Smooth muscle cell (in vitro differentiated cells): ENCODE results near the gene CNIH3. TPM values are rescaled to one million over a fixed set of nuclear protein-coding genes. Genes with fewer than 3 reads are reported as not detected.

Source experiments
- DNase-seq: peaks from one replicate; lab custom pipeline; 2025; ENCODE audit not compliant: unreplicated experiment; lab: John Stamatoyannopoulos, UW
- H2AFZ ChIP-seq: fragments of 200-600 bp; sonication (generic); 2 replicates; pipeline ENCODE4 v1.6.0; 2016; ENCODE audit warnings: antibody characterized with exemption, low read depth, mild to moderate bottlenecking
- H3F3A ChIP-seq: fragments of 200-600 bp; sonication (generic); 2 replicates; pipeline ENCODE4 v1.6.0; 2017; ENCODE audit warnings: antibody characterized with exemption, low read depth
- H3K27ac ChIP-seq: fragments of 200-600 bp; sonication (generic); 2 replicates; pipeline ENCODE4 v1.5.1; 2016; ENCODE audit warnings: low read depth, mild to moderate bottlenecking
- H3K27me3 ChIP-seq: fragments of 200-600 bp; sonication (generic); 2 replicates; pipeline ENCODE4 v1.6.1; 2016; ENCODE audit warnings: low read depth, mild to moderate bottlenecking
- H3K36me3 ChIP-seq: fragments of 200-600 bp; sonication (generic); 2 replicates; pipeline ENCODE4 v1.5.1; 2016; ENCODE audit warnings: low read depth
- H3K4me1 ChIP-seq: fragments of 200-600 bp; sonication (generic); 2 replicates; pipeline ENCODE4 v1.5.1; 2016; ENCODE audit warnings: low read depth
- H3K4me2 ChIP-seq: fragments of 200-600 bp; sonication (generic); 2 replicates; pipeline ENCODE4 v1.6.0; 2016; ENCODE audit warnings: mild to moderate bottlenecking
- H3K4me3 ChIP-seq: fragments of 200-600 bp; sonication (generic); 2 replicates; pipeline ENCODE4 v1.5.1; 2016; ENCODE audit warnings: mild to moderate bottlenecking
- H3K79me2 ChIP-seq: fragments of 200-600 bp; sonication (generic); 2 replicates; pipeline ENCODE4 v1.6.0; 2016; ENCODE audit warnings: low read depth, mild to moderate bottlenecking
- H3K9ac ChIP-seq: fragments of 200-600 bp; sonication (generic); 2 replicates; pipeline ENCODE4 v1.6.0; 2016; ENCODE audit warnings: low read depth
- H3K9me3 ChIP-seq: fragments of 200-600 bp; sonication (generic); replicated peaks from 2 replicates; pipeline ENCODE4 v1.5.1; 2016; ENCODE audit warnings: low read depth
- H4K20me1 ChIP-seq: fragments of 200-600 bp; sonication (generic); 2 replicates; pipeline ENCODE4 v1.6.0; 2016; ENCODE audit warnings: low read depth
- WGBS: methylation state at CpG from one replicate; pipeline ENCODE4 v1.1.7; 2016; ENCODE audit warnings: low lambda C conversion rate; 5-methylcytosine and 5-hydroxymethylcytosine counted together
- polyA plus RNA-seq: library from polyadenylated mRNA; unstranded; fragments of >200 nt; fragmentation: Nextera tagmentation; extraction: Ambion mirVana; gene quantifications from 2 replicates; pipeline ENCODE4 v1.2.1, GENCODE V29; 2016
- total RNA-seq: library from RNA; depleted of rRNA; stranded (reverse); fragments of >200 nt; gene quantifications from 2 replicates; pipeline ENCODE4 v1.2.3, GENCODE V29; 2014
- TF ChIP-seq, protein P1 (sequence below): fragments of 200-600 bp; sonication (generic); IDR thresholded peaks from 2 replicates; pipeline ENCODE4 v1.5.1; 2017; ENCODE audit warnings: borderline replicate concordance, mild to moderate bottlenecking, antibody characterized with exemption; ENCODE audit not compliant: insufficient read depth, poor library complexity, severe bottlenecking

Gene CNIH3
- total and polyA plus RNA-seq, 2 experiments from 2014 or later, result 6.6 to 8.0 TPM

DNA sequence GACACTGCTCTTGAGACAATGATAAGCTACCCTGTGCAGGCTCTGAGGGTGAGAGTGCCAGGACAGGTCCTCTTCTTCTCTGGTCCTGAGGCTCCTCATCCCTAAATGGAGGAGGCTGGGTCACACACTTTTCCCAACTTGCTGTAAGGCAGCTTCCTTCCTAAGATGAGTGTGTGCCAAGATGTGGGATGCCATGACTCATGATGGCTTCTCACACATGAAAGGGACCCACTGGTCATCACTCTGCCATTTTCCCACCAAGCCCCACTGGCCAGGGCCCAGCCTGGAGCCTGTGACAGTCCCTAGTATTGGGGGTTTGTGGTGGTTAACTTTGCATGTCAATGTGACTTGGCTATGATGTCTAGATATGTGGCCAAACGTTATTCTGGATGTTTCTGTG is 54.4 kb downstream of the CNIH3 start:
- Histone ChIP-seq H3K79me2 (no peaks in the 10 kb centered on the region), H3K27ac (no peak overlapping the region), H2AFZ (no peak overlapping the region), H3K27me3 (no peaks in the 10 kb centered on the region), H3K9ac (no peak overlapping the region), H4K20me1 (no peaks in the 10 kb centered on the region), H3F3A (no peaks in the 10 kb centered on the region), H3K4me3 (no peak overlapping the region), H3K9me3 (no peaks in the 10 kb centered on the region), H3K36me3 (no peaks in the 10 kb centered on the region), H3K4me2 (no peak overlapping the region), H3K4me1 (no peaks in the 10 kb centered on the region)
- 76% methylated on average over 1 of the region's 1 CpG for WGBS
- TF ChIP-seq, protein P1, sequence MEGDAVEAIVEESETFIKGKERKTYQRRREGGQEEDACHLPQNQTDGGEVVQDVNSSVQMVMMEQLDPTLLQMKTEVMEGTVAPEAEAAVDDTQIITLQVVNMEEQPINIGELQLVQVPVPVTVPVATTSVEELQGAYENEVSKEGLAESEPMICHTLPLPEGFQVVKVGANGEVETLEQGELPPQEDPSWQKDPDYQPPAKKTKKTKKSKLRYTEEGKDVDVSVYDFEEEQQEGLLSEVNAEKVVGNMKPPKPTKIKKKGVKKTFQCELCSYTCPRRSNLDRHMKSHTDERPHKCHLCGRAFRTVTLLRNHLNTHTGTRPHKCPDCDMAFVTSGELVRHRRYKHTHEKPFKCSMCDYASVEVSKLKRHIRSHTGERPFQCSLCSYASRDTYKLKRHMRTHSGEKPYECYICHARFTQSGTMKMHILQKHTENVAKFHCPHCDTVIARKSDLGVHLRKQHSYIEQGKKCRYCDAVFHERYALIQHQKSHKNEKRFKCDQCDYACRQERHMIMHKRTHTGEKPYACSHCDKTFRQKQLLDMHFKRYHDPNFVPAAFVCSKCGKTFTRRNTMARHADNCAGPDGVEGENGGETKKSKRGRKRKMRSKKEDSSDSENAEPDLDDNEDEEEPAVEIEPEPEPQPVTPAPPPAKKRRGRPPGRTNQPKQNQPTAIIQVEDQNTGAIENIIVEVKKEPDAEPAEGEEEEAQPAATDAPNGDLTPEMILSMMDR, result no peak
- no peak for DNase-seq

DNA sequence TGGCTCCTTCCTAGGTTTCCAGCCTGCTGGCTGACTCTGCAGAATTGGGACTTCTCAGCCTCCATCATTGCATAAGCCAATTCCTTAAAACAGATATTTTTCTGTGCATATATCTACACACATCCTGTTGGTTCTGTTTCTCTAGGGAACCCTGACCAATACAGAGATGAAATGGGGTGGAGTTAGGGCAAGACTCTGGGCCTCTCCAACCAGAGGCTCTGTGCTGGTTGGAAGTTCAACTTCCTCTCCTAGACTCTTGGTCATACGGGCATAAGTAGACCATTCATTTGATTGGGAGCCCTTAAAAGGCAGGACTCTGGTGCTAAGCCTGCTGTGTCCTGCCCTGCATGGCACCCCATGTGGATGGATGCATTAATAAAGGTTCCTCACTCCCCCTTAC is 55.0 kb downstream of the CNIH3 start:
- Histone ChIP-seq H3K4me3 (no peak overlapping the region), H4K20me1 (no peaks in the 10 kb centered on the region), H3K9me3 (no peaks in the 10 kb centered on the region), H3K4me1 (no peaks in the 10 kb centered on the region), H3F3A (no peaks in the 10 kb centered on the region), H3K9ac (no peak overlapping the region), H3K4me2 (no peak overlapping the region), H2AFZ (no peak overlapping the region), H3K79me2 (no peaks in the 10 kb centered on the region), H3K27me3 (no peaks in the 10 kb centered on the region), H3K27ac (no peak overlapping the region), H3K36me3 (no peaks in the 10 kb centered on the region)
- 100% methylated on average over 1 of the region's 1 CpG for WGBS
- DNase-seq, result no peak
- TF ChIP-seq, protein P1, result no peak

DNA sequence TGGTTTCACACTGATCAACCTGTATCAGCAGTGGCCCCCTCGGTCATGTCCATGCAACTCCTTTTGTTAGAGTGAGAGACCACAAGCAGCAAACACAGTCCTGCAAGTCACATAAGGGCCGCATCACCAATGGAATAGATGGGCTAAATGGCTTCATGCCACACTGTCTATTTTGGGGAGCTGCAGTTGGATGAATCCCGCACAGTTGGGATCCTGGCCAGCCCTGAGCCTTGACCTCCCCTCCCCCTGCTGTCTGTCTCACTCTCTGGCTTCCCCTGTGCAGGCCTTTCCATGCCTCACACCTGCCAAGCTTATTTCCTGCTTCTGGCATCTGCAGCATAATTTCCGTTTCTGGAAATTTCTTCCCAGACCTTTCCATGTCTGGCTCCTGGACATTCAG is 57.0 kb downstream of the CNIH3 start:
- H3K4me2 ChIP-seq, result no peak overlapping the region
- H2AFZ ChIP-seq, result no peak overlapping the region
- no peak overlapping the region for H3K9ac ChIP-seq
- no peaks in the 10 kb centered on the region for H3K36me3 ChIP-seq
- 87% methylated on average over 4 of the region's 4 CpGs for WGBS
- H3K9me3 ChIP-seq, result no peaks in the 10 kb centered on the region
- no peaks in the 10 kb centered on the region for H4K20me1 ChIP-seq
- no peaks in the 10 kb centered on the region for H3F3A ChIP-seq
- H3K4me3 ChIP-seq, result no peak overlapping the region
- TF ChIP-seq, protein P1, result no peak
- no peaks in the 10 kb centered on the region for H3K4me1 ChIP-seq
- no peaks in the 10 kb centered on the region for H3K79me2 ChIP-seq
- no peak for DNase-seq
- H3K27me3 ChIP-seq, result no peaks in the 10 kb centered on the region
- H3K27ac ChIP-seq, result no peak overlapping the region

DNA sequence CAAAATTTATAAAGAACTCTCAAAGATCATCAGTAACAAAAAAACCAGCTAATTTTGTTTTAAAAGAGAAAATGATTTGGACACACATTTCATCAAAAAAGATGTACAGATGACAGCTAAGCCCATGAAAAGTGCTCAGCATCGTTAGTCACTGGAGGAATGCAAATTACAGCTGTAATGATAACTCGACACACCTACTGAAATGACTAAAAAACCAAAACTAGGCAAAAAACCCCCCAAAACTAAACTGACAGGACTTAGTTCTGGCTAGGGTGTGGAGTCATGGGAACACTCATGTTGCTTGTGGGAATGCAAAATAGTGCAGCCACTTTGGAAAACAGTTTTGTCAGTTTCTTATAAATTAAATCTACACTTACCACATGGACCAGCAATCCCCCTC is 59.5 kb downstream of the CNIH3 start:
- no peaks in the 10 kb centered on the region for H3K27me3 ChIP-seq
- TF ChIP-seq, protein P1, result no peak
- no peaks in the 10 kb centered on the region for H3K4me1 ChIP-seq
- H3F3A ChIP-seq, result no peaks in the 10 kb centered on the region
- H3K79me2 ChIP-seq, result no peaks in the 10 kb centered on the region
- H3K4me2 ChIP-seq, result no peak overlapping the region
- H3K9me3 ChIP-seq, result no peaks in the 10 kb centered on the region
- no peaks in the 10 kb centered on the region for H3K36me3 ChIP-seq
- no peak overlapping the region for H3K27ac ChIP-seq
- H3K4me3 ChIP-seq, result no peak overlapping the region
- H4K20me1 ChIP-seq, result no peaks in the 10 kb centered on the region
- no peak overlapping the region for H2AFZ ChIP-seq
- H3K9ac ChIP-seq, result no peak overlapping the region
- WGBS, result 88% methylated on average over 2 of the region's 2 CpGs
- DNase-seq, result no peak
